ENCODE data around the gene SRP54.

SRP54 gene

DNA sequence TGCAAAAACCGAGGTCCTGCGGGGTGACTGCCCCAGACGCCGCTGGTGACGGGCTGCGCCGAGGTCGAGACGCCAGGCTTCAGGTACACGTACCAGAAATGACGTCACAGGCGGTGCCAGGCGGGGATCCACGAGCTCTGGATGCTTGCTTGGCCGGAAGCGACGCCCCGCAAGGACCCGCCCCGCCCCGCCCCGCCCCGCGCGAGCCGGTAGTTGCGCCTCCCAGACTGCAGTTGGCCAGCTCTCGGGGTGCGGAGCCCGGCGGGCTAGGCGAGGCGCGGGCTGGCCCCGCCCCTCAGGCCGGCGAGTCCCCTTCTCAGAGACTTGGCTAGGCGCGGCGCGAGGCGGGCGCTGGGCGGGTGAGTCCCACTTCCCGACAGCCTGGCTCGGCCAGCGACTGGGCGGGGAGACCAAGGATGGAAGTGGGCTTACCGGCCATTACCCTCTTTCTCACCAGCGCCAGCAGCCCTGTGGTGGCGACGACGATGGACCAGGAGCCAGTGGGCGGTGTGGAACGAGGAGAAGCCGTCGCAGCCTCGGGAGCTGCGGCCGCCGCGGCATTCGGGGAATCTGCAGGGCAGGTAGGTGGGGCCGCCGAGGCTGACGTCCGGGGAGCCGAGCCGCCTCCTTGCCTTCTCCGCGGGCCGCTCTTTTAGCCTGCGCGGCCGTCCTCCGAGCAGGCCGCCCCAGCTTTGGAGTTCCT lies 63.4 kb downstream of the SRP54 start, which contains the start of gene FAM177A1:
Gene FAM177A1, plus strand, starts transcription at position 225 of the 703 bp plus-strand sequence. Its CDS starts 192 bp downstream, at position 417.
- Histone ChIP-seq H3K9ac (peak within 1 kb of the TSS; percentile 84), H3K4me2 (ENCODE audit: low read length) (peak within 1 kb of the TSS; percentile 88), H2AFZ (peak within 1 kb of the TSS; percentile 94), H3K27ac (peak within 1 kb of the TSS; percentile 94), H3K79me2 (peaks cover 5% of the 10 kb centered on the region), H3K36me3 (ENCODE audit: control insufficient read depth, insufficient read depth, low read length) (no peaks in the 10 kb centered on the region), H3K9me3 (ENCODE audit: control insufficient read depth, low read length) (no peaks in the 10 kb centered on the region), H3K4me3 (ENCODE audit: low read depth, low read length) (peak within 1 kb of the TSS; percentile 81), H3K4me1 (peaks cover 6% of the 10 kb centered on the region), H3K27me3 (ENCODE audit: control insufficient read depth, insufficient read depth, low read length) (no peaks in the 10 kb centered on the region)
- TF ChIP-seq, protein P1, sequence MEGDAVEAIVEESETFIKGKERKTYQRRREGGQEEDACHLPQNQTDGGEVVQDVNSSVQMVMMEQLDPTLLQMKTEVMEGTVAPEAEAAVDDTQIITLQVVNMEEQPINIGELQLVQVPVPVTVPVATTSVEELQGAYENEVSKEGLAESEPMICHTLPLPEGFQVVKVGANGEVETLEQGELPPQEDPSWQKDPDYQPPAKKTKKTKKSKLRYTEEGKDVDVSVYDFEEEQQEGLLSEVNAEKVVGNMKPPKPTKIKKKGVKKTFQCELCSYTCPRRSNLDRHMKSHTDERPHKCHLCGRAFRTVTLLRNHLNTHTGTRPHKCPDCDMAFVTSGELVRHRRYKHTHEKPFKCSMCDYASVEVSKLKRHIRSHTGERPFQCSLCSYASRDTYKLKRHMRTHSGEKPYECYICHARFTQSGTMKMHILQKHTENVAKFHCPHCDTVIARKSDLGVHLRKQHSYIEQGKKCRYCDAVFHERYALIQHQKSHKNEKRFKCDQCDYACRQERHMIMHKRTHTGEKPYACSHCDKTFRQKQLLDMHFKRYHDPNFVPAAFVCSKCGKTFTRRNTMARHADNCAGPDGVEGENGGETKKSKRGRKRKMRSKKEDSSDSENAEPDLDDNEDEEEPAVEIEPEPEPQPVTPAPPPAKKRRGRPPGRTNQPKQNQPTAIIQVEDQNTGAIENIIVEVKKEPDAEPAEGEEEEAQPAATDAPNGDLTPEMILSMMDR (IDR thresholded peaks at IDR 0.05) = no peak

DNA sequence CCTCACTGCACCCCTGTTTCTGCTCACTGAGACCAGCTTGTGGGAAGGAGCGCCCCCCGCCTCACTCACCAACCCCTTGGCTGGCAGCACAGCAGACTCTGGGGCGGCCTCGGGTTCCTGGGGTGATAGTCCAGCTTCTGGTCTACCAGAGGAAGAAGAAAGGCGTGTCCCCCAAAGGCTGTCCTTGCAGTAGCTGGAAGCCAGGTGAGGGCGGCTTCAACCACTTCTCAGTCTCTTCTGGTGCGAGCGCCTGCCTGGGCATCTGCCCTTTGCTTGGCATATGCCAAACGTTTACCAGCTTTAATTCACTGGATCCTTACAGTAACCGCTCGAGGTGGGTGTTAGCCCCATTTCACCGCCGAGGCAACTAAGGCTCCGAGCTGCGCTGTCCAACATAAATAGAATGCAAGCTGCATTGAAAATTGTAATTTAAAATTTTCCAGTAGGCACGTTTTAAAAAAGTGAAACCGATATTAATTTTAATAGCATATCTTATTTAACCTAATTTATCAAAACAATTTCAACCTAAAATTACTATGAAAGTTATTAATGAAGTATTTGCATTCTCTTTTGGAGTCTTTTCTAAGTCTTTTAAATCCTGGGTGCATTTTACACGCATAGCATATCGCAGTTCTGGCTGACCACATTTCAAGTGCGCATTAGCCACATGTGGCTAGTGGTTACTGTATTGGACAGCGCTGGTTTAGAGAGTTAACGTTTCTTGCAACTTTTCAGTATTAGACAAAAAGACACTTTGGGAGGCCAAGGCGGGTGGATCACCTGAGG lies 64.2 kb downstream of the SRP54 start:
- peak overlapping the region; percentile 94 for H3K27ac ChIP-seq
- H3K79me2 ChIP-seq = peaks cover 5% of the 10 kb centered on the region
- peaks cover 6% of the 10 kb centered on the region for H3K4me1 ChIP-seq
- TF ChIP-seq, protein P1 (IDR thresholded peaks at IDR 0.05) = no peak
- no peaks in the 10 kb centered on the region for H3K36me3 ChIP-seq (ENCODE audit: control insufficient read depth, insufficient read depth, low read length)
- peak overlapping the region; percentile 89 for H2AFZ ChIP-seq
- H3K9ac ChIP-seq = peak overlapping the region; percentile 84
- peak overlapping the region; percentile 81 for H3K4me3 ChIP-seq (ENCODE audit: low read depth, low read length)
- H3K4me2 ChIP-seq (ENCODE audit: low read length) = peak overlapping the region; percentile 88
- no peaks in the 10 kb centered on the region for H3K27me3 ChIP-seq (ENCODE audit: control insufficient read depth, insufficient read depth, low read length)
- no peaks in the 10 kb centered on the region for H3K9me3 ChIP-seq (ENCODE audit: control insufficient read depth, low read length)

DNA sequence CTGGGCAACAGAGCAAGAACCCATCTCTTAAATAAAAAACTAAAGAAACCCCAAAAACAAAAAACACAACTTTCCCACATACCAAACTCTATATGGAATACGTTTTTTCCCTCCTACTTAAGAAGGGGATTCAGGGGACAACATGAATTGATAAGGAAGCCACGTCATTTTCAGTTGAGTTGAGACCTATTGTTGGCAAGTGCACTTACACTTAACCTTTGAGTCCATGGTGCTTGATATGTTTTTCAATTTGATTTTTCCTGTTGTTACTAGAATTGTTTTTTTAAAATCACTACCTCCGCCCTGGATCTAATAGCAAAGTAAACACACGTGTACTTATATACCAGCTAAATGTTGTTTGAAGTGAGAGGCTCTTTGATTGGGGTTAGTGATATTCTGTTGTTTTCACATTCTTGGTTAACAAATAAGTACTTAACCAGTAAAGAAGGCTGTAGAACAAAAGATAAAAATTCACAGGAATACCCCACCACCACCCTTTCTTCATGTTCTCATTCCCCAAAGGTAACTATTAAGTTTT lies 65.3 kb downstream of the SRP54 start:
- TF ChIP-seq, protein P1 (IDR thresholded peaks at IDR 0.05) = no peak
- H3K4me3 ChIP-seq (ENCODE audit: low read depth, low read length) = no peak overlapping the region
- H2AFZ ChIP-seq = no peak overlapping the region
- H3K4me1 ChIP-seq = peaks cover 6% of the 10 kb centered on the region
- no peak overlapping the region for H3K9ac ChIP-seq
- H3K4me2 ChIP-seq (ENCODE audit: low read length) = no peak overlapping the region
- H3K36me3 ChIP-seq (ENCODE audit: control insufficient read depth, insufficient read depth, low read length) = no peaks in the 10 kb centered on the region
- H3K79me2 ChIP-seq = peaks cover 5% of the 10 kb centered on the region
- no peaks in the 10 kb centered on the region for H3K9me3 ChIP-seq (ENCODE audit: control insufficient read depth, low read length)
- no peaks in the 10 kb centered on the region for H3K27me3 ChIP-seq (ENCODE audit: control insufficient read depth, insufficient read depth, low read length)
- H3K27ac ChIP-seq = no peak overlapping the region

- TF ChIP-seq, protein P1 (IDR thresholded peaks at IDR 0.05) = no peak
- Histone ChIP-seq H3K9ac (no peak overlapping the region), H3K4me3 (ENCODE audit: low read depth, low read length) (no peak overlapping the region), H3K79me2 (peaks cover 5% of the 10 kb centered on the region), H3K9me3 (ENCODE audit: control insufficient read depth, low read length) (no peaks in the 10 kb centered on the region), H3K4me2 (ENCODE audit: low read length) (no peak overlapping the region), H3K36me3 (ENCODE audit: control insufficient read depth, insufficient read depth, low read length) (no peaks in the 10 kb centered on the region), H2AFZ (no peak overlapping the region), H3K27me3 (ENCODE audit: control insufficient read depth, insufficient read depth, low read length) (no peaks in the 10 kb centered on the region), H3K4me1 (peaks cover 6% of the 10 kb centered on the region), H3K27ac (no peak overlapping the region)
Observed at GRCh38 chr14:35050652-35051051, 67.9 kb downstream of the SRP54 start.

Measured in parathyroid adenoma (tissue), 2 donors.